Natural killer cell (primary cell): Measurements from ENCODE around the gene SLC37A4. TPM values are rescaled to one million over a fixed set of nuclear protein-coding genes. Genes with fewer than 3 reads are reported as not detected.

Experiments used
- ATAC-seq, 3 donors: fragments of 150-1000 bp in 2 of 3; fragments of 200-7000 bp in 1 of 3; cut with Tn5 transposase; 1 replicate in 1 of 3; 2 replicates in 2 of 3; pipeline ENCODE4 v1.10.0; 2021; ENCODE audit warnings: mild to moderate bottlenecking in 2 of 3, moderate library complexity in 2 of 3
- DNase-seq, 2 donors: peaks; one replicate each; pipeline versions ENCODE4 v3.0.0 to v3.0.0-alpha.2; 2013 to 2021; ENCODE audit warnings: mixed read lengths in 1 of 2
- H3K27ac ChIP-seq: one replicate; pipeline ENCODE4 v1.5.1; 2013; ENCODE audit warnings: mild to moderate bottlenecking, low read length
- H3K27me3 ChIP-seq: one replicate; pipeline ENCODE4 v1.6.1; 2013; ENCODE audit warnings: low read length; ENCODE audit not compliant: control insufficient read depth, insufficient read depth
- H3K36me3 ChIP-seq: one replicate; pipeline ENCODE4 v1.6.1; 2013; ENCODE audit warnings: low read length; ENCODE audit not compliant: control insufficient read depth, insufficient read depth
- H3K4me1 ChIP-seq: one replicate; pipeline ENCODE4 v1.6.1; 2013; ENCODE audit warnings: low read length; ENCODE audit not compliant: control insufficient read depth, insufficient read depth
- H3K4me3 ChIP-seq: one replicate; pipeline ENCODE4 v1.5.1; 2013; ENCODE audit warnings: low read length
- H3K9me3 ChIP-seq: one replicate; pipeline ENCODE4 v1.6.1; 2013; ENCODE audit warnings: low read length; ENCODE audit not compliant: control insufficient read depth, insufficient read depth
- H3K27ac Mint-ChIP-seq, 2 donors: one replicate each; pipeline ENCODE4 v1.8.0; 2022; ENCODE audit warnings: mild to moderate bottlenecking in 2 of 2, mixed read lengths in 2 of 2, moderate library complexity in 1 of 2
- H3K27me3 Mint-ChIP-seq, 2 donors: one replicate each; pipeline ENCODE4 v1.8.0; 2022; ENCODE audit warnings: low read depth in 2 of 2, mixed read lengths in 2 of 2
- H3K36me3 Mint-ChIP-seq: one replicate; pipeline ENCODE4 v1.8.0; 2022; ENCODE audit warnings: mixed read lengths
- H3K4me1 Mint-ChIP-seq, 2 donors: one replicate each; pipeline ENCODE4 v1.8.0; 2022; ENCODE audit warnings: mixed read lengths in 2 of 2
- H3K4me3 Mint-ChIP-seq: one replicate; pipeline ENCODE4 v1.8.0; 2022; ENCODE audit warnings: mild to moderate bottlenecking, moderate library complexity, mixed read lengths
- H3K9me3 Mint-ChIP-seq, 2 donors: one replicate each; pipeline ENCODE4 v1.8.0; 2022; ENCODE audit warnings: mixed read lengths in 2 of 2
- CTCF ChIP-seq: fragments of 200-600 bp; IDR thresholded peaks from one replicate; pipeline ENCODE4 v1.8.0; 2022; ENCODE audit warnings: antibody characterized with exemption
- WGBS: methylation state at CpG from one replicate; pipeline ENCODE4 v1.1.7; 2013; ENCODE audit warnings: missing lambda C conversion rate; ENCODE audit not compliant: insufficient coverage; 5-methylcytosine and 5-hydroxymethylcytosine counted together
- intact Hi-C: fragments of 100-400 bp; cut with micrococcal nuclease; formaldehyde crosslinking; loops from one replicate; pipeline ENCODE4 v1.14.2; 2022
- total RNA-seq, 4 donors: library from RNA; stranded (reverse); fragments of 120-200 nt in 1 of 4; gene quantifications; one replicate each; pipeline versions ENCODE4 v1.2.3 to v1.2.4, GENCODE V29; 2013 to 2022

Gene SLC37A4
- total RNA-seq, 3 donors from 2014 or later (not counting 1 experiment from before 2014, with no cell fraction given) = 4.6 to 7.7 (median 6.5) TPM

- no peak for ATAC-seq
- Histone ChIP-seq H3K27me3 (no peaks in the 10 kb centered on the region), H3K27ac (no peak overlapping the region), H3K9me3 (no peaks in the 10 kb centered on the region), H3K36me3 (peaks cover 23% of the 10 kb centered on the region), H3K4me3 (no peak overlapping the region), H3K4me1 (peaks cover 13% of the 10 kb centered on the region)
- Mint-ChIP-seq H3K4me3 (peak overlapping the region; percentile 9), H3K27ac (peak overlapping the region in 1 of 2 donors; percentile 85), H3K9me3 (no peaks in the 10 kb centered on the region), H3K4me1 (peaks cover 6 to 21% of the 10 kb centered on the region in 2 donors), H3K36me3 (peaks cover 4% of the 10 kb centered on the region), H3K27me3 (no peaks in the 10 kb centered on the region)
- TF ChIP-seq CTCF = no peak
- no peak for DNase-seq
- WGBS = 94% methylated on average over 9 of the region's 9 CpGs
- intact Hi-C loops = no loop called here
Observed at GRCh38 chr11:119028346-119029068, 2.2 kb downstream of the SLC37A4 start.

GRCh38 chr11:119027561-119028345, 2.9 kb downstream of the SLC37A4 start:
- Histone ChIP-seq H3K36me3 (peaks cover 31% of the 10 kb centered on the region), H3K27me3 (no peaks in the 10 kb centered on the region), H3K9me3 (no peaks in the 10 kb centered on the region), H3K4me3 (no peak overlapping the region), H3K27ac (no peak overlapping the region), H3K4me1 (peaks cover 13% of the 10 kb centered on the region)
- H3K36me3 Mint-ChIP-seq = peaks cover 8% of the 10 kb centered on the region
- no peaks in the 10 kb centered on the region for H3K27me3 Mint-ChIP-seq
- no peak overlapping the region for H3K4me3 Mint-ChIP-seq
- intact Hi-C loops = no loop called here
- no peak for TF ChIP-seq CTCF
- no peak for ATAC-seq
- 98% methylated on average over 8 of the region's 9 CpGs for WGBS
- no peaks in the 10 kb centered on the region for H3K9me3 Mint-ChIP-seq
- H3K27ac Mint-ChIP-seq = no peak overlapping the region
- DNase-seq = no peak
- peaks cover 6 to 21% of the 10 kb centered on the region in 2 donors for H3K4me1 Mint-ChIP-seq

GRCh38 chr11:119026970-119027369, 3.7 kb downstream of the SLC37A4 start:
- Mint-ChIP-seq H3K36me3 (peaks cover 8% of the 10 kb centered on the region), H3K9me3 (no peaks in the 10 kb centered on the region), H3K4me3 (no peak overlapping the region), H3K27me3 (no peaks in the 10 kb centered on the region), H3K27ac (no peak overlapping the region), H3K4me1 (peaks cover 6 to 21% of the 10 kb centered on the region in 2 donors)
- H3K27me3 ChIP-seq = no peaks in the 10 kb centered on the region
- WGBS = 90% methylated on average over 2 of the region's 2 CpGs
- DNase-seq (no peak), ATAC-seq (no peak)
- intact Hi-C loops = no loop called here
- H3K27ac ChIP-seq = no peak overlapping the region
- no peaks in the 10 kb centered on the region for H3K9me3 ChIP-seq
- no peak for TF ChIP-seq CTCF
- peaks cover 13% of the 10 kb centered on the region for H3K4me1 ChIP-seq
- H3K36me3 ChIP-seq = peaks cover 37% of the 10 kb centered on the region
- no peak overlapping the region for H3K4me3 ChIP-seq
